Measurements from ENCODE around the gene TRA2B. TPM values are rescaled to one million over a fixed set of nuclear protein-coding genes. Genes with fewer than 3 reads are reported as not detected.

Gene TRA2B
- polyA plus RNA-seq, 4 donors, result 268 to 301 (median 285) TPM

DNA sequence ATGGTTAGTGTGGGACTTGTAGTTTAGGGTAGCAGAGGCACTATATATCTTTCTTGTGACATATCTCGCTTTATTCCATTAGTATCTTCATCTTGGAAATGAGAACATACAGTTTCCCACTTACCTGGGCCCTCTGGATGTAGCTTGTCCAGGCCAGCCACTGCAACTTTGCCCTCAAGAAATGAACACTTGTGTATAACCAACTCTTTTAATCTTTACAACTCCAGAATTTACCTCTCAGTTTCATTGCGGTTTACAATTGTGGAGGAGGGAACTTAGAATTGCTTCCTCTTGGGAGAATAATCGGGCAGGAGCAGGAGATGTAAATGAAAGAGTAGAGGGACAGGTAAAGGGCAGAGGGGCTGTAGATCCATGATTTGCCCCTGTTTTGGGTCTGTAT lies 18.4 kb upstream of the TRA2B start:
- DNase-seq (ENCODE audit: low read depth in 4 of 4, low spot score in 2 of 4), result no peak

DNA sequence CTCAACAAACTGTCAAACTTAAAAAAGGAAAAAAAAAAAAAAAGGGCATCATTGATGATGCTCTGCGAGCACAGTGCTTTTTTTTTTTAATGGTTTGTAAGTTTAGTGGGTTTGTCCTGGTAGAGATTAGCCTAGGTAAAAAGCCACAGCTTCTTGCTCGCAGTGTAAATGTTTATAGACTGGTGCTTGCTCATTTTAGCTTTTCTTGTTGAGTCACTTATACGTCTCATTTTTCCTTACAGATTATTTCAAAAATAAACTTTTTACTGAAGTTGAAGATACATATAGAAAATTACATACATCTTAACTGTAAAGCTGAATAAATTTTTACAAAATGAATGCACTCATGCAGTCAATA lies 16.5 kb upstream of the TRA2B start:
- no peak for DNase-seq (ENCODE audit: low read depth in 4 of 4, low spot score in 2 of 4)

DNA sequence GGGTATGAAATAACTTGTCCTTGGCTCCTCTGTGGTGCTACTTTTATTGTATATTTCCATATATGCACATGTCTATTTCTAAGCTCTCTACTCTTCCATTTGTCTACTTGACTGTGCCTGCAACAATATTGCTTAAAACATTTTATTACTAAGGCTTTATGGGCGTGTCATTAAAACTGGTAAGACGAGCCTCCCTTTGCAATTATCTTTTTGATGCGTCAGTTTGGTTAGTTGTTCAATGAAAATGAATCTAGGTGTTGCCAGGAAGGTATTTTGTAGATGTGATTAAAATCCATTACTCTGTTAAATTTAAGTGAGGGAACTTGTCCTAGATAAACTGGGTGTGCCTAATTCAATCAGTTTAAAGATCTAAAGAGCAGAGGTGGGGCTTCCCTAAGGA lies 12.9 kb upstream of the TRA2B start:
- DNase-seq (ENCODE audit: low read depth in 4 of 4, low spot score in 2 of 4), result no peak

DNA sequence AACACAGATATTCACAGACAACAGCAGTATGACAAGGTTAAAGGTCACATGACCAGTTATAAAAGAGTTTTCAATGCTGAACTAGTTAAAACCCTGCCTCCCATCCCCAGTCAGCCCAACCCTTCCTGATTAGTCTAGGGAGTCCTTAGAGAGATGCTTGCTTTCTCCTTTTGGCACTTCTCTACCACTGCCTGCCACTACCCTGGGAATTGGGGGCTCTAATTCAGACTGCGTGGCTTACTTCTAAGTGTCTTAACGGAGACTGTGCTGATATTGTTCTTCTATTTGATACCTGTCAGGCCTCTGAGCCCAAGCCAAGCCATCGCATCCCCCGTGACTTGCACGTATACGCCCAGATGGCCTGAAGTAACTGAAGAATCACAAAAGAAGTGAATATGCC lies 11.7 kb upstream of the TRA2B start:
- DNase-seq (ENCODE audit: low read depth in 4 of 4, low spot score in 2 of 4), result no peak

DNA sequence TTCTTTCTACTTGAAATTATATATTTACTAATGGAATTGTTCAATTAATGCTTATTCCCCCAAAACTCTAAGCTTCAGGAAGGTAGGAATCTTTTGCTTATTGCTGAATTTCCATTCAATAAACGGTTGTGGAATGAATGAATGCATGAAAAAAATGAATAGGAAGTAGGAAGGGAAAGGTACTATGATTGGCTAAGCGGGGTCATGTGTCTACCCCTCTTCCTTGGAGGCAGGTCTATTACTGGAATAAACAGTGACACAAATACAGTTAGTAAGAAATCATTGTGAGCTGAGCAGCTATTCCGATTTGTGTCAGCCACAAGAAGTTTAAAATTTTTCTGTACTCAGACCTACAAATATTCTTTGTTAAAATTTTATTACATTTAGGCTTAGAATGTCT lies 10.5 kb upstream of the TRA2B start:
- DNase-seq (ENCODE audit: low read depth in 4 of 4, low spot score in 2 of 4), result no peak

DNA sequence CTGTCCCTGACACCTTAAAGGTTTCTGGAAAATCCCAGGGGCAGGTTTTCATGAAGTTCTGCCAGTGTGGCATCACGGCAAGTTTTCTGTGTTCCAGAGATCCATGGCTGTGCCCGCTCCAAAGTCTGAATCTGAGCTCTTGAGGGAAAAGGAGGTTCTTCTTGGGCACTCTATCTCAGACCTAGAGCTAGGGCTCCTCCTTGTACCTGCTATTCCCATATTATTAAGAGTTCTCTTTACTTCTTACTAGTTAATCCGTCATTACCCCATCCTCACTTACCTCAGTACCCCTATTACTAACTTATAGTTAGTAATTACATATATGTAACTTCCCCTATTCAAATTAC lies 5.9 kb upstream of the TRA2B start:
- no peak for DNase-seq (ENCODE audit: low read depth in 4 of 4, low spot score in 2 of 4)

DNA sequence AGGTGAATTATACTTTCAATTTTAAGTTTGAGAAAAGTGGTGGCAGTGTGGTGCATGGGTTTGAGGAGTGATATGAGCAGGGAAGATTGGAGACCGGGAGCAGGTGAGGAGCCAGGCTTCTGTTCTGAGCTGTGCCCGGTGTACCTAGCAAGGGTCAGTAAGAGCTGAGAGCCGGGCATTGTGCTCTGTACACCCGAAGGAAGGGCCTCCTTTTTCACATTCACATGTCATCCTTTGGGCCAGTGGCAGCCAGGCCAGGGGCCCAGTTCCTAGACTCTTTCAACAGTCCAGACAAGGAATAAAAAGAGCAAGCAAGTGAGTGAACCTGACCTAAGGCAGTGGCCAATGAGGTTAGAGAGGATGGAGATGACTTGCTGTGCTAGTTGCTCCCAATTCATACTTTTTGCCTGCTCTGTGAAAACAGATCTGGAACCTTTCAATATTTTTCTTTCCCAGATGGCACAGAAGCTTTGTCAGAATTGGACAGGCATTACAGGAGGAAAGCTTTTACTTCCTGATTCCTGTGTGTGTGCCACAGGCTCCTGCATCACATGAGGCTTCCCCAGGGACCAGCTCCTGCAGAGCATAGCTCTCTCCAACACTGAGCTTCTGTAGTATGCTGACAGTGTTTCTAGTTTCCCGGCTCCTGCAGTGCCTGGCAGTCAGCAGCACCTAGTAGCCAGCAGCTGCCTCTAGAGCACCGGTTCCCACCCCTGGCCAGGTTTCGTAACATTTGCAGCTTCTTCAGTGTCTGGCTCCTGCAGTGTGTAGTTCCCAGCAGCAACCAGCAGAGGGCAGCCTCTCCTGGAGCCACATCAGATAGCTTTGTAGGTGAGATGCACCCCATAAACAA lies 5.3 kb upstream of the TRA2B start:
- no peak for DNase-seq (ENCODE audit: low read depth in 4 of 4, low spot score in 2 of 4)

DNA sequence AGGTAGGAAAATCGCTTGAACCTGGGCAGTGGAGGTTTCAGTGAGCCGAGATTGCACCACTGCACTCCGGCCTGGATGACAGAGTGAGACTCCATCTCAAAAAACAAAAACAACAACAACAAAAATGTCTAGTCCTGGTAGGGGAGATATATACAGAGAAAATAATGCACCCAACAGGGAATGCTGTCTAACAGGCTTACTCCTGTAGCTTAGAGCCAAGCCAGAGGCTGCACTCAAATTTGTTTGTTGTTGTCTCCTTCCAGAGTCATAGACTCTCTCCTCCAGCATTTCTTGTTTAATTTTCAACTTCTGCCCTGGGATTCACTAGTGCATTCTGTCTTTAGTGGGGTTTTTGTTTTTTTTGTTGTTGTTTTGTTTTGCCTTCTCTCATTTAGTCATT lies 4.6 kb upstream of the TRA2B start:
- no peak for DNase-seq (ENCODE audit: low read depth in 4 of 4, low spot score in 2 of 4)

DNA sequence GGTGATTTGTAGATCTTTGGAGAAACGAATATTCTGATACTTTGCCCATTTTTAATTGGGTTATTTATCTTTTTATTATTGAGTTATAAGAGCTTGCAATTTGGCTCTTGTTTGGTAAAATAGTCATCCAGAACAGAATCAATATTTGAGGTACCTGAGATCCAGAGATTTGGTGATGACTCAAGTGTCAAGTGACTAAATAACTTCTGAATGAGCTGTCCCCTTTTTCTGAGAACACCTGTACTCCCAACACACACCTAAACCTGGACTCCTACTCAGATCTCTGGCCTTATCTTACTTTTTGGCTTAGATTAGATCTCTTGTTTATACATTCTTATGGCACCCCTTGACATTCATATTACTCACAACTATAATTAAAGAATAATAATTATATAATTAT lies 3.1 kb upstream of the TRA2B start:
- no peak for DNase-seq (ENCODE audit: low read depth in 4 of 4, low spot score in 2 of 4)

DNA sequence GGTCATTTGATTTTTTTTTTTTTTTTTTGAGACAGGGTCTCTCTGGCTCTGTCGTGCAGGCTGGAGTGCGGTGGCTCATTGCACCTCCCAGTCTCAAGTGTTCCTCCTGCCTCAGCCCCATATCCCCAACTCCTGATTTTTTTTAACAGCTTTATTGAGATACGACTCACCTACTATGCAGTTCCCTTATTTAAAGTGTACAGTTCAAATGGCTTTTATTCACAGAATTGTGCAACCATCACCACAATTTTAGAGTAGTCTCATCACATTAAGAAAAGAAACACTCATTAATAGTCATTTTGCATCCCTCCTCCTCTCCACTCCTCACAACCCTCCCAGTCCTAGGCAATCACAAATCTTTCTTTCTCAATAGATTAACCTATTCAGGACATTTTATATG lies 1.9 kb upstream of the TRA2B start:
- DNase-seq (ENCODE audit: low read depth in 4 of 4, low spot score in 2 of 4), result no peak

DNA sequence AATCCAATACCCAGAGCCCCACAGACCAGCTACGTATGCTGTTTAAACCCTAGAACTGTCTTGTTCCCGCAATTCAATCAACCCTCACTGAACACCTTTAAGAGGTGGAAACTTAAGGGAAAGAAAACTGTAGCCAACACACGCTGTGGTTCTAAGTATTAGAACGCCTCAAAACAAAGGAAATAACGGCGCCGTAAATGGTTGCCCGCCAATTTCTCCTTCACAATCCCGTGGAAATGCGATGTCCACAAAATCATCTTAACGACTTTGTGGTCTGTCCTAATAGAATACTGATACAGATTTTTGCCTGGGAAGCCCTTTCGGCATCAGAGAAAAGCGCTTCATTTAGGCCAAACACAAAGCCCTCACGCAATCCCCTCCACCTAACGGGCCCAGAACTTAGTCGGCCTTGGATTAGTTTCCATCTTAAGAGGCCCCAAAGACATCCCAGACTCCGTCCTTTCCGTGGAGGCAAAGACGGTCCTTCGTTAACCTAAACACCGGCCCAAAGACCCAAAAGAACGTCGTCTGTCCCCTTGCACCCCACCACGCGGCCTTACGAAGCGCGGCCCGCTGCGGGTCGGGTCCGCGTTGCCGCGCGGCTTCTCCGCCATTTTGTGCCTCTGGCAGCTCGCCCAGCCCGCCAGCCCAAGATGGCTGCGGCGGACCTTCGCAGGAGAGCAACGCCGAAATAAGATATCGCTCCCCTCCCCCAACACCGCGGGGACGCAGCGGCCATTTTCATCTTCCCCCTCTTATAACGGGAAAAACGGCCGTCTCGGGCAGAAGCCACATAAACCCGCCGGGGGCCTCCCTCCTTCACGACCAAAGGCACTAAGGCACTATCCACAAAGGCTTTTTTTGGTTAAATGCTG lies 763 bp downstream of the TRA2B start:
- peak in 3 of 4 donors; percentile 81 to 88 (median 87) for DNase-seq (ENCODE audit: low read depth in 4 of 4, low spot score in 2 of 4)

DNA sequence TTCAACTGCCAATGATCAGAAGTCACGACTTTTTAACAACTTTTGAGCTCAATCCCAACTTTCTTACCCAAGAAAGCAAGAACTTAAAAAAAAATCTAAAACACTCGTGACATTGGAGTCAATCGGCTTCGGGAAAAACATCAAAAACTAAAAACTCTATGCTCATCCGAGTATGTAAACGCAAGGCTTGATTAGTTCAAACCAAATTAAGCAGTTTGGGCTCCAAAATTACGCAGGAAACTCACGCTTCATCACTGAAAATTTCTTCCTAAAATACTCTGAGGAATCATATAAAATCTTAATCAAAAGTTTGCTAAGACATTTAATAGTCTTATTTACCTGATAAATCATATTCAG lies 1.6 kb downstream of the TRA2B start:
- DNase-seq (ENCODE audit: low read depth in 4 of 4, low spot score in 2 of 4), result no peak

DNA sequence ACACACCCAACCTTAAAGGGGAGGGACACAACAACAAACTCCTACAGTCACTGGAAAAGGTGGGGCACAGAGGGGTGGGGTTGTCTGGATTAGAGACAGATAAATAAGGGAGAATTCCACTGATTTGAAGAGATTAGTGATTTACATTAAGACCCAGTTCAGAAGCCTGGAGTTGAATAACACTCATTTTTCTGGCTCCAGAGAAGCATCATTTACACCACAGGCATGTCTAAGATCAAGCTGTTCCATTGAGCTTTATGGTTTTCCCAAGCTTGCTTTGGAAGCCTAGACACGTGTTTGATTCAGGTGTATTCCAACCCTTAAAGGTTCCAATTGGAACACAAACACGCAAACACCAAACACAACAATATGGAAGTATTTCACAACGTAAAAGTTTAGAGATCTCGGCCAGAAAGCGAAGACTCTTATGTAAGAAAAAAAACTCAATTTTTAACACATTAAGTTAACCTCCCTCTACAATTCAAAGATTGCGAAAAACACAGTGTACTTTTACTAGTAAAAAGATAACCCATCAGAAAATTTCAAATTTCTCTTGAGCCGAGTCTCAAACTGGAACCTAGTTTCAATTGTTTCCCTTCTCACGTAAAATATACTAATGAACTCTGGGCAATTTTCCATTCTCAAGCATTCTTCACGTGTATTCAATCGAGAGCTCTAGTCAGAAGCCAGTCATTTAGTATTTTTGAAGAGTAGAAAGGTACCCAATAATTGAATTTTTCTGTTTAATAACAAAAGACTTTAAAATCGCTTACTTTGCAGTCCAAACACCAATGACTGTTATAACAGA lies 2.1 kb downstream of the TRA2B start:
- no peak for DNase-seq (ENCODE audit: low read depth in 4 of 4, low spot score in 2 of 4)

DNA sequence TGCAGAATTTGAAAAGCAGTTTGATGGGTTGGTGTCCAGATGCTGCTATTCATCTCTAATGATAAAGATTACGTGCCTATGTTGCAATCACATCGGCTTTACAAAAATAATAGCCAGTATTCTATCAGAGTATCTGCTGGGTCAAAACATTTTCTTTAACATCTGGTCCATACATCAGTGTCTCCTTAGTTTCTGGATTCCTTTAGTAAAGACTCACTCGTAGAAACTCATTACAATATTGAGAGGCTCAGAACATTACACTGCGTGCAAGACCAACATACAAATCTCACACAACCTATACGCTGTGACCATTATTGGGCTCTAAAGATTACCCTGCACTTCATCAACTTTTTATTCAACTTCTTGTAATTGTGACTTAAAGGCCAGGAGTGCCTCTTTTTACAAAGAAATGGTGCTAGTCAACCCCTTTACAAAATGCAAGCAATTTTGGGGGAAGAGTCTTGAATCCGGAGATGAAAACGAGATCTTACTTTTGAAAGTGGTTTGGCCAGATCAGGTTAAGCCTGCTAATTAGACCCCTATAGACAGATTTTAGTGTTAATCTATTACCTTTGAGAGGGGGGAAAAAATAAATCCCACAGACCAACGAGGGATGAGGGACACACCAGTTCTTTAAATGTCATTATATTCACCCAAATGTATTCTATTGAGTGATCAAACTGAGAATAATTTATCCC lies 2.9 kb downstream of the TRA2B start:
- no peak for DNase-seq (ENCODE audit: low read depth in 4 of 4, low spot score in 2 of 4)

DNA sequence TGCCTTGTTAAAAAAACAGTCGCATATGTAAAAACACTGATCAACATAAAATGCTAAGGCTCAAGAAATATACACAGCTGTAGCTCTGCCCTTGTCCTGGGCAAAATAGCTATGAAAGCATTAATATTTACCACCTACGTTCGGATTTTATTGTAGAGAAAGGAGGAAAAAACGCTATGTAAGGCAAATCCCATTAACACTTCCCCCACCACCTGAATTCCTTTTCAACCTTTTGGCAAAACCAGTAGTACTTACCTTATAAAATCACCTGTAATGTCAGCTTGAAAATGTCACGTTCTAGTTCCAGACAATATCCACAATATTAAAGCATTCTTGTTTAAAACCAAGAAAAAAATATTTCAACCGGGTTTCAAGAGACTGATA lies 3.6 kb downstream of the TRA2B start:
- DNase-seq (ENCODE audit: low read depth in 4 of 4, low spot score in 2 of 4), result no peak

DNA sequence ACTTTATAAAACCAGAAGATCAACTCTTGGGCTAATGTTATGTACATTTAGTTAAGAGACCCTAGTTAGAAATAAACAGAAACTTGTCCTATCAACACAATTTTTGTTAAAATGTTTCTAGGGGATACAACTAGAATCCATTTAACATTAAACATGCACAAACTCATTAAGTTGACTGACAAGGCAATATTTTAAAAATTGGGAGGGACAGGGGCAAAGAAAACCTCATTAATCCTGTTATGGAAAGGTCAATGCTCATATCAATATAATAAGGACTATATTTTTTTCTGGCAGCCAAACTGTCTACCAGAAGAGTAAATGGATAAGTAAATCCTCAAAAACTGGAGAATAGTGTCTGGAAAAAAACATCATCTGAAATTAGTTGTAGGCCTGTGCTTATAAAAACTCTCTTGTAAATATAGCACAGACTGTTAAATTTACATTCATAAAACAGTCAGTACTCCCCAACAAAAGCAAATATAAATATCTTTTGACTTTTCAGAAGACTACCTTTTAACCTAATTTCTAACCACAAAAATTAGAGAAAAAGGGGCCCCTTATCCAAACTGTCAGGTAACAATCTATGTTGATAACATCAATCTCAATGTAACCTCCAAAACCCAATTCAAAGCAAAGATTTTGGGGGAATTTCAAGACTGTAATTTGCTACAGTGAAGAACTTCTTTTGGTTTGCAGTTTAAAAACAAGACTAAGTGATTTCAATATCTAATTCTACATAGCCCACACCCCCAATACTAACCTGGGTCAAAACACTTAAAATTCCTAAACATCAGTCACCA lies 4.2 kb downstream of the TRA2B start:
- no peak for DNase-seq (ENCODE audit: low read depth in 4 of 4, low spot score in 2 of 4)

DNA sequence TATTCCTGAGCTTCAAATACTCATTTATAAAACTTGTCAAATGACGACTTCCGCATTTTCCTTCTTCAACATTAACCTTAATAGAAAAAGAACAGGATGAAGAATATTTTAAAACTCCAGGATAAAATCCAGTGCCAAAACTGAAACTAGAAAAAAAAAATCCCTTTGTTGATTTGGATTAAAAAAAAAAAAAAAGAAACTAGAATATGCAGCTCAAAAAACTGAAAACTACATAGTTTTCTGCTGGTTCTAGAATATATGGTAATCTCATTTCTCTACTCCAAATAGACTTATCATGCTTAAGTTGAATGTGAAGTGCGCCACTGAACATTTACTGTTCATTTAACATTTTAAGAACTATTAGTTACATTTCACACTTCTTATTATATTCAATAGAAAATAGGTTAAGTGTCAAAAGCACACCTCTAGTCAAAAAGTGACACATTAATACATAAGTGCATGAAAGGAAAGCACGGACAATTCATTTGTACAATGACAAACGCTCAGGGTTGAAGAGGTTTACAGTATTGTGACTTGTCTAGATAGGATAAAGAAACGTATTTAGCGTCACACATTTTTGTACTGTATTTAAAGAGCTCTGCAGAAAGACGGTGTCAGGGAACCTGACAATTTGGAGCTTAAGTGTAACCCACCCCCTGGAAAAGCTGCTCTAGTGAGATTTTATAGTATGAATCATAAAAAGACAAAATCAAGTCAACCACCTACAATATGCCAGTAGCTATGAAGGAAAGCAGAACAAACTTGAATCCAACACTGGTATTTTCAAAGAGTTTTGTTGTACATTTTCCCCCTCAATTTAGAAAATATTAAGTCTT lies 5.8 kb downstream of the TRA2B start:
- DNase-seq (ENCODE audit: low read depth in 4 of 4, low spot score in 2 of 4), result no peak

DNA sequence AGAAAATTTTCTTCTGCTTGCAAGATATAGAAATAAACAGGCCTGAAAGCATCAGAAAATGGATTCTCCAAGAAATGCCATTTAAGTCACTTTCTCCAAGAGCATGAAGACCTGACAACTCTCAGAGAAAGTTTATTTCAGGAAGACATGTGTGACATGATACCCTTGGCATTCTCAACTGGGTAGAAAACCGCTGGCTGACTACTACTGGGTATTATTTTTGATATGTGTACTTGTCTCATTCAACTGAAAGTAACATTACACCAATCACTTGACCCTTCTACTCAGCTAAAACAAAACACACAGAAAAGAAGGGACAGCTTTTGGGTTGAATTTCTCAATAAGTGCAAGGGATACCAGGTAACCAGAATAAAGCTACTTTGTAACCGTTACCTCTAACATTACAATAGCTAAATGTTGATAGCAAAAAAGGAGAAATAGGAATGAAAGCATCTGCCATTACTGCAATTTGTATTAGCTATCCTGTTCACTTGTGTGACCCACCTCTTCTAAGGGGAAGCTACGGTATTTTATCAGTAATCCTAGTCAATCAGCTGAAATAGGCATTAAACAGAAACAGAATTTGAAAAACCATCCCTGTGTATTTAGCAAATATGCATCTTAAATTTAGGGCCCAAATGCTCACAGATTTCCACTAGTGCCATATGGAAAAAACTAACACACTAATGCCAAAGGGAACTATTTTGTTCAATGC lies 7.3 kb downstream of the TRA2B start:
- no peak for DNase-seq (ENCODE audit: low read depth in 4 of 4, low spot score in 2 of 4)

Data from left renal cortex interstitium (tissue), 4 donors.